Cardiac atrium fibroblast (primary cell): Measurements from ENCODE around the gene ELF2. TPM values are rescaled to one million over a fixed set of nuclear protein-coding genes. Genes with fewer than 3 reads are reported as not detected.

Experiments used
- total RNA-seq: library from RNA; depleted of rRNA; stranded (reverse); fragments of >200 nt; gene quantifications from 2 replicates; pipeline ENCODE4 v1.2.3, GENCODE V29; 2015

The ELF2 gene
- total RNA-seq, result 19.9 and 28.3 TPM in 2 replicates

GRCh38 chr4:139177049-139177868 is at the start of gene ELF2:
ELF2 (minus strand) TSS chr4:139177218; CDS start chr4:139137701, 39,517 bp downstream.

GRCh38 chr4:139015269-139015947 is 161.6 kb downstream of the ELF2 start, which contains the start of gene NOCT:
NOCT (plus strand) TSS chr4:139015781; CDS start chr4:139015982, 201 bp downstream.

Other genes starting within 250 kb of the ELF2 start
- gene NOCT, start 161.4 kb downstream of the ELF2 start, total RNA-seq, result 17.0 and 28.7 TPM in 2 replicates
- gene MGARP, start 103.0 kb upstream of the ELF2 start, total RNA-seq, result 36.0 and 48.2 TPM in 2 replicates
- 16.6 and 18.1 TPM in 2 replicates for gene NAA15, start 124.3 kb upstream of the ELF2 start, total RNA-seq
- gene NDUFC1, start 125.3 kb upstream of the ELF2 start, total RNA-seq, result 26.2 and 39.4 TPM in 2 replicates